Natural killer cell (primary cell): ENCODE results near the gene GLRX. TPM values are rescaled to one million over a fixed set of nuclear protein-coding genes. Genes with fewer than 3 reads are reported as not detected.
A peak's percentile ranks its signal among the peaks of the same experiment; 100 is the strongest.

Experiments
- ATAC-seq, 3 donors: fragments of 150-1000 bp in 2 of 3; fragments of 200-7000 bp in 1 of 3; cut with Tn5 transposase; 1 replicate in 1 of 3; 2 replicates in 2 of 3; pipeline ENCODE4 v1.10.0; 2021; ENCODE audit warnings: mild to moderate bottlenecking in 2 of 3, moderate library complexity in 2 of 3
- DNase-seq, 2 donors: peaks; one replicate each; pipeline versions ENCODE4 v3.0.0 to v3.0.0-alpha.2; 2013 to 2021; ENCODE audit warnings: mixed read lengths in 1 of 2
- H3K27ac ChIP-seq: one replicate; pipeline ENCODE4 v1.5.1; 2013; ENCODE audit warnings: mild to moderate bottlenecking, low read length
- H3K27me3 ChIP-seq: one replicate; pipeline ENCODE4 v1.6.1; 2013; ENCODE audit warnings: low read length; ENCODE audit not compliant: control insufficient read depth, insufficient read depth
- H3K36me3 ChIP-seq: one replicate; pipeline ENCODE4 v1.6.1; 2013; ENCODE audit warnings: low read length; ENCODE audit not compliant: control insufficient read depth, insufficient read depth
- H3K4me1 ChIP-seq: one replicate; pipeline ENCODE4 v1.6.1; 2013; ENCODE audit warnings: low read length; ENCODE audit not compliant: control insufficient read depth, insufficient read depth
- H3K4me3 ChIP-seq: one replicate; pipeline ENCODE4 v1.5.1; 2013; ENCODE audit warnings: low read length
- H3K9me3 ChIP-seq: one replicate; pipeline ENCODE4 v1.6.1; 2013; ENCODE audit warnings: low read length; ENCODE audit not compliant: control insufficient read depth, insufficient read depth
- H3K27ac Mint-ChIP-seq, 2 donors: one replicate each; pipeline ENCODE4 v1.8.0; 2022; ENCODE audit warnings: mild to moderate bottlenecking in 2 of 2, mixed read lengths in 2 of 2, moderate library complexity in 1 of 2
- H3K27me3 Mint-ChIP-seq, 2 donors: one replicate each; pipeline ENCODE4 v1.8.0; 2022; ENCODE audit warnings: low read depth in 2 of 2, mixed read lengths in 2 of 2
- H3K36me3 Mint-ChIP-seq: one replicate; pipeline ENCODE4 v1.8.0; 2022; ENCODE audit warnings: mixed read lengths
- H3K4me1 Mint-ChIP-seq, 2 donors: one replicate each; pipeline ENCODE4 v1.8.0; 2022; ENCODE audit warnings: mixed read lengths in 2 of 2
- H3K4me3 Mint-ChIP-seq: one replicate; pipeline ENCODE4 v1.8.0; 2022; ENCODE audit warnings: mild to moderate bottlenecking, moderate library complexity, mixed read lengths
- H3K9me3 Mint-ChIP-seq, 2 donors: one replicate each; pipeline ENCODE4 v1.8.0; 2022; ENCODE audit warnings: mixed read lengths in 2 of 2
- WGBS: methylation state at CpG from one replicate; pipeline ENCODE4 v1.1.7; 2013; ENCODE audit warnings: missing lambda C conversion rate; ENCODE audit not compliant: insufficient coverage; 5-methylcytosine and 5-hydroxymethylcytosine counted together
- intact Hi-C: fragments of 100-400 bp; cut with micrococcal nuclease; formaldehyde crosslinking; loops from one replicate; pipeline ENCODE4 v1.14.2; 2022
- total RNA-seq, 4 donors: library from RNA; stranded (reverse); fragments of 120-200 nt in 1 of 4; gene quantifications; one replicate each; pipeline versions ENCODE4 v1.2.3 to v1.2.4, GENCODE V29; 2013 to 2022
- TF ChIP-seq, protein P1 (sequence below): fragments of 200-600 bp; IDR thresholded peaks from one replicate; pipeline ENCODE4 v1.8.0; 2022; ENCODE audit warnings: antibody characterized with exemption

Gene GLRX
- total RNA-seq, 3 donors from 2014 or later (not counting 1 experiment from before 2014, with no cell fraction given): 59.2 to 102 (median 62.5) TPM

DNA sequence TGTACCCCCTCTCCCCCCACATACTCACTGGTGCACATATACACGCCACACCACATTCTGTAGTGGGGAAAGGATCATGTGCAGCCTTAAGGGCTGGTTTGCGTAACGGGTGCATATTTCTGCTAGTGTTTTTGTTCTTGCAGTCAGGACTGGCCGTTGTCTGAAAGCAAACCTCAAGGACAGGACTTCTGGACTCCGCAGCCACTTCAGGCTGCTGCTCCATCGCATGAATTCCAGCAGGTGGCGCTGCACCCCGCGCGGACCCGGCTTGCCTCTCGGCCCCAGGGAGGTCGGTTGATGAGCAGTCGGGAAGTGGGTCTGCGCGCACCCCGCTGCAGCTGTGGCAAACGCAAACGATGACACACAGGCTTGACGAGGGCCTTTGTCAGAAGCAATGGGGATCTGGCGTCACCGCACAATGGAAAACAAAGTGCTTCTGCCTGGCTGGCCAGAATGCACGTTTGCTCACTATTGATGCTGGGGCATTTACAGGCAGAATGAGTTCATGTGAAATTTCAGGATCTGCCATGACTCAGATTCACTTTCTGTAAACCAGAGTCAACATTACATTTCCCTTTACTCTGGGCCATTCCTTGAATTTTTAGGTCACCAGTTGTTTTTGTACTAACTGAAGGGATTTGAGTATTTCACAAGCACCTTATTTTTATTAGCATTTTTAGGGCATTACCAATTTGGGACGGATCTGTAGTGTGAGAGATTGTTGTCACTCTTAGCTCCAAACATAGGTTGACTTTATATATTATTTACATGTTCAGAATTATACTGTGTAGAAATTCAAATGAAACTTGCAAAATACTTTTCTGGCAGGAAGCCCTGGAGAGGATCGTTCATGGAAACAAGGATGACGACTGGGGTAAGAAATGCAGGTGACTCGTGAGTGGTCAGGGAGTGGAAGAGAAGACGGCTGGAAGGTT, 36.4 kb upstream of the GLRX start:
- H3K4me3 Mint-ChIP-seq: peak overlapping the region; percentile 35
- intact Hi-C loops: loop anchor here (1.0 to 5.0 kb wide), 3 partner anchors 103 to 742 kb away; partner anchors contain the start of gene ELL2
- TF ChIP-seq, protein P1, sequence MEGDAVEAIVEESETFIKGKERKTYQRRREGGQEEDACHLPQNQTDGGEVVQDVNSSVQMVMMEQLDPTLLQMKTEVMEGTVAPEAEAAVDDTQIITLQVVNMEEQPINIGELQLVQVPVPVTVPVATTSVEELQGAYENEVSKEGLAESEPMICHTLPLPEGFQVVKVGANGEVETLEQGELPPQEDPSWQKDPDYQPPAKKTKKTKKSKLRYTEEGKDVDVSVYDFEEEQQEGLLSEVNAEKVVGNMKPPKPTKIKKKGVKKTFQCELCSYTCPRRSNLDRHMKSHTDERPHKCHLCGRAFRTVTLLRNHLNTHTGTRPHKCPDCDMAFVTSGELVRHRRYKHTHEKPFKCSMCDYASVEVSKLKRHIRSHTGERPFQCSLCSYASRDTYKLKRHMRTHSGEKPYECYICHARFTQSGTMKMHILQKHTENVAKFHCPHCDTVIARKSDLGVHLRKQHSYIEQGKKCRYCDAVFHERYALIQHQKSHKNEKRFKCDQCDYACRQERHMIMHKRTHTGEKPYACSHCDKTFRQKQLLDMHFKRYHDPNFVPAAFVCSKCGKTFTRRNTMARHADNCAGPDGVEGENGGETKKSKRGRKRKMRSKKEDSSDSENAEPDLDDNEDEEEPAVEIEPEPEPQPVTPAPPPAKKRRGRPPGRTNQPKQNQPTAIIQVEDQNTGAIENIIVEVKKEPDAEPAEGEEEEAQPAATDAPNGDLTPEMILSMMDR: peak; percentile 97
- no peaks in the 10 kb centered on the region for H3K9me3 Mint-ChIP-seq
- H3K36me3 ChIP-seq: no peaks in the 10 kb centered on the region
- H3K9me3 ChIP-seq: no peaks in the 10 kb centered on the region
- H3K27ac Mint-ChIP-seq: peak overlapping the region; percentile 8 to 61
- H3K27me3 Mint-ChIP-seq: peaks cover 31 to 47% of the 10 kb centered on the region in 2 donors
- WGBS: 16% methylated on average over 26 of the region's 28 CpGs
- peaks cover 2% of the 10 kb centered on the region for H3K27me3 ChIP-seq
- no peaks in the 10 kb centered on the region for H3K36me3 Mint-ChIP-seq
- DNase-seq (peak; percentile 83 to 92), ATAC-seq (peak; percentile 96 to 97 (median 96))
- no peak overlapping the region for H3K27ac ChIP-seq
- no peak overlapping the region for H3K4me3 ChIP-seq
- H3K4me1 ChIP-seq: peaks cover 19% of the 10 kb centered on the region
- peaks cover 7 to 17% of the 10 kb centered on the region in 2 donors for H3K4me1 Mint-ChIP-seq

DNA sequence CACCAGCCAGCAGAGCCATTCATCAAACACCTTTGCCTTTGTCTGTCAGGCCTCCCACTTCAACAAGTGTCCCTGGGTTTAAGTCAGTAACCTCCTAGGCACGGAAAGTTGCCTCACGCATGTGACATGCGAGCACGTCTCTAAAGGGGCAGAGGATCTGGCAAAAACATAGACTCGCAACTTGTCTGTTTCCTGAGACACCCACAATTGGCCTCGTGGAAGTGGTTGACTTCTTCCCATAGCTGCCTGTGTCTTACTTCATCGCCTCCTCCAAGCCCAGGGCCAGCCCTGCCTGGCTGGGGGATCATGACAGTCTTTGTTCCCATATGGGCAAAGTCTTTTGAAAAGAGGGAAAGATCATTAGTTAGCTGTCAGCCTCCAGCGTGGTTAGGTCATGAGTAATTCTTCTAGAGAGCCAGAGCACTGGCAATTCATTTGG, 35.5 kb upstream of the GLRX start:
- ATAC-seq: no peak
- DNase-seq: no peak
- H3K27me3 Mint-ChIP-seq: peaks cover 31 to 43% of the 10 kb centered on the region in 2 donors
- H3K36me3 Mint-ChIP-seq: no peaks in the 10 kb centered on the region
- no peak overlapping the region for H3K4me3 ChIP-seq
- H3K27me3 ChIP-seq: peaks cover 2% of the 10 kb centered on the region
- no peak overlapping the region for H3K27ac ChIP-seq
- intact Hi-C loops: loop anchor here (1.0 to 5.0 kb wide), 3 partner anchors 104 to 743 kb away; partner anchors contain the start of gene ELL2
- no peaks in the 10 kb centered on the region for H3K36me3 ChIP-seq
- H3K4me1 Mint-ChIP-seq: peaks cover 7 to 17% of the 10 kb centered on the region in 2 donors
- WGBS: 75% methylated on average over 8 of the region's 8 CpGs
- H3K9me3 ChIP-seq: no peaks in the 10 kb centered on the region
- H3K4me1 ChIP-seq: peaks cover 17% of the 10 kb centered on the region
- H3K9me3 Mint-ChIP-seq: no peaks in the 10 kb centered on the region
- no peak overlapping the region for H3K27ac Mint-ChIP-seq
- H3K4me3 Mint-ChIP-seq: no peak overlapping the region
- TF ChIP-seq, protein P1: no peak

DNA sequence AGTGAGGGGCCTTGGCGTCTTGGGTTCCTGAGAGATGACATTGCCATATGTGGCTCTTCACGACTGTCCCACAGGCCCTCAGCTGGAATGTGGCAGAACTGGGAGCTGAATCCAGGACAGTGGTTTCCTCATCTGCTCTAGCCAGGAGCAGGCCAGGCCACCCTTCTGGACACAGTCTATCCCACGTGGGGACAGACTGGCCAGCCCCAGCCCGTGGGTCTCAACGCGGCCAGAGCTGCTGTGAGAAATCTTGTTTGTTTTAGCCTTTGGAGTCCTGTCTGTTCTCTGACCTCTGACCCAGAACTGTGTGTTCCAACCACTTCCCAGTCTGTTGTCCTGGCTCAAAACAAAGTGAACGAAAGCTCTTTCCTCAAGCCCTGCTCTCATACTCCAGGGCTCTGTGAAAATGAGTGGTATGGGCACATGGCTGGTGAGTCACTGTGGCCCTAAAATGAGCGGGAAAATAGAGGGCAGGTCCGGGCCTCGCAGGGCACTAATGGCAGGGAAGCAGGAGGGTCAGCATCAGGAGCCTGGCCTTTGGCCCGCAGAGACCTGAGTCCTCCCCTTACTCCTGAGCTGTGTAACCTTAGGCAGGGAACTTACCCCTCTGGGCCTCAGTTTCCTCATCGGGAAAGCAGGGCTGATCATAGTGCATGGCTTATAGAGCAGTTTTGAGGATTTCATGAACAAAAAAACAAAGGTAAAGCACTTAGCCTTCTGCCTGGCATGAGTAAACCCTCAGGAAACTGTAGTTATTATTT, 34.8 kb upstream of the GLRX start:
- H3K4me1 Mint-ChIP-seq: peaks cover 7 to 17% of the 10 kb centered on the region in 2 donors
- no peaks in the 10 kb centered on the region for H3K36me3 Mint-ChIP-seq
- no peak for ATAC-seq
- WGBS: 89% methylated on average over 12 of the region's 12 CpGs
- Histone ChIP-seq H3K9me3 (no peaks in the 10 kb centered on the region), H3K4me1 (peaks cover 13% of the 10 kb centered on the region), H3K4me3 (no peak overlapping the region), H3K36me3 (no peaks in the 10 kb centered on the region), H3K27ac (no peak overlapping the region), H3K27me3 (peaks cover 2% of the 10 kb centered on the region)
- peaks cover 24 to 36% of the 10 kb centered on the region in 2 donors for H3K27me3 Mint-ChIP-seq
- peak overlapping the region in 1 of 2 donors; percentile 46 for H3K27ac Mint-ChIP-seq
- TF ChIP-seq, protein P1: no peak
- no peak for DNase-seq
- no peak overlapping the region for H3K4me3 Mint-ChIP-seq
- no peaks in the 10 kb centered on the region for H3K9me3 Mint-ChIP-seq
- intact Hi-C loops: loop anchor here (5.0 kb wide), 1 partner anchor 105 kb away; the partner anchor contains the start of gene ELL2
